ENCODE measurements around the gene SLC44A3. TPM values are rescaled to one million over a fixed set of nuclear protein-coding genes. Genes with fewer than 3 reads are reported as not detected.

SLC44A3 gene
- total RNA-seq, 2 experiments from 2014 or later = not detected

DNA sequence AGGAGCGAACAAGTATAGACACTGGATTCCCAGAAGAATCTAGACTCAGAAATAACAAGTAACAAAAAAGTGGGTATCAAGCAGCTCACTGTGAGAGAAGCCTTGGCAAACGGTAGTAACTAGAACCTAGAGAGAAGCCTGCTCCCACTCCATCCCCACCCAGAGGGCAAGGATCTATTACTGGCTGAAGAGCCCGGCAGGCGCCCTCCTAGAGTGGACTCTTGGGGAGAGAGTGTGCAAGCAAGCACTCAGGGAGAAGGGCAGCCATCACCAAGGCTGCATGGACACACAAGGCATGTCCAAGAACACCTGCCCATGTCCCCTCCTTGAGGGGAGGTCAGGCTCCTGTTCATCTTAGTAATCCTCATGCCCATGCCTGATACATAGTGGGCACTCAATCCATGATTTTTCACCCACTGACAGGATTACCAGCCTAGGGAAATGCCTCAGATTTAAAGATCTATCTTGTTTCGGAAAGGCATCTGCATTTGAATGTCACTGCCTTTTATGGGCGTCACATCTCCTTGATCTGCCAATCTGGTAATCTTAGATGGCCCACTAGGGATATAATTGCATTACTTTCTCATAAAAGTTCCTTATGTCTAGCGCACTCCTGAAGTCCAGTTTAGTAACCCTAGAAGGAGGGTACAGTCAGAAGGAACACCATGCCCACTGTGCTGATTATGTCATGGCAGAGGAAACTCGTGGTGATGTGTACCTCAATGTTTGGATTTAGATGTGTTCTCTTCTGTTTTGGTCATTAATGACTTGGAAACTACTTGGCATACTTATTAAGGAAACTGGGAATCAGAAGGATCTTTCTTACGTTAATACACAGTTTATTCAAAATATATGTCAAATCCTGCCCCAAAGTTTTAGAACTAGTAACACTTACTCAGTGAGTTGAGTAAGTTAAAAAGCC, 92.4 kb downstream of the SLC44A3 start:
- no peak for DNase-seq
- Mint-ChIP-seq H3K4me3 (no peak overlapping the region), H3K27ac (no peak overlapping the region), H3K4me1 (peaks cover 11% of the 10 kb centered on the region), H3K36me3 (peaks cover 3% of the 10 kb centered on the region), H3K9me3 (no peaks in the 10 kb centered on the region), H3K27me3 (no peaks in the 10 kb centered on the region)

DNA sequence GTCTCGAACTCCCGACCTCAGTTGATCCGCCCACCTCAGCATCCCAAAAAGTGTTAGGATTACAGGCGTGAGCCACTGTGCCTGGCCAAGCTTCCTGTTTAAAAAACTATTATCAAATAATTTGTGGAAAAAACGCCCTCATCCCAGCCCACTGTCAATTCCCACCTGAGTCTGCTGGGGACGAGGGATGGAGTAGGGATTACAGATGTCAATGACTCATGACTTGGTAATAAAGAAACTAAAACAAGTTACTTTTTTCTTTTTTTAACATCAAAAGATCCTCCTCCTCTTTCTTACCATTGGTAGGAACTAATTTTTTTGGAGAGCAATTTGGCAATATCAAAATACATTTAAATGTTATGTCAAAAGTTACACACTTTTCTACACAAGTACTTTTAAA, 97.1 kb downstream of the SLC44A3 start:
- Mint-ChIP-seq H3K27me3 (peaks cover 3% of the 10 kb centered on the region), H3K27ac (no peak overlapping the region), H3K4me1 (peaks cover 21% of the 10 kb centered on the region), H3K36me3 (no peaks in the 10 kb centered on the region), H3K4me3 (no peak overlapping the region), H3K9me3 (no peaks in the 10 kb centered on the region)
- DNase-seq = no peak

DNA sequence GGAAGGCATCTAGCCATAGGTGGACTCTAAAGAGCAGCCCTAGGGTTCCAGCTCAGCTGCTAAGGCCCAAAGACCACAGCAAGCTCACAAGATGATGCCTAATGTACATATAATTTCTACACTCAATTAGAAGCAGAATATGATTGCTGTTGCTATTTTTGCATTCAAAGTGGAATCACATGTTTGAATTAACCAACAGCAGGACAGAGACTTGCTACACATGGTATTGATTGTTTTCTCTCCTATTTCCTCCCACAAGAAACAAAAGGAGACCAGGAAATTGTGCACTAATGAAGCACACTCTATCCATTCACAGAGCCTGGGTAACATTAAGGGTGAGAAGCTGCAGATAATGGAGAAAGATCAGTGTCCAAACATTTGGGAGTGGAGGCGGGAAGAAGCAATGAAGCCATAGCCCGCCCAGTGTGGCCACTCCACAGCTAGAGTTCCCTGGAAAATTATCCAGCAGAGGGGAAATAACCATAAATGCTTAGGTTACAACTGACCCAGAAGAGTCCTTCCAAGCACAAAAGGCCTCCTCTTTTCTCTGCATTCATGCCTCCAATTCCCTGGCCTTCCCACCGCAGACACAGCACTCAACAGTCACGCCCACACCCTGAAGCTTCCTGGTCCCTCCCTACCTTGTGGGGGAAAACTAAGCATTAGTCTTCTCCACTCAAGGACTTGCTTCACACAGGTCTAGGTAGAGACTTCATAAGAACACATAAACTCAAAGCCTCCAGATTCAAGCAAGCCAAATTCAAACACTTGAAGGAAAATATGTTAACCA, 99.3 kb downstream of the SLC44A3 start:
- H3K9me3 Mint-ChIP-seq = no peaks in the 10 kb centered on the region
- peaks cover 19% of the 10 kb centered on the region for H3K4me1 Mint-ChIP-seq
- no peaks in the 10 kb centered on the region for H3K36me3 Mint-ChIP-seq
- H3K27ac Mint-ChIP-seq = no peak overlapping the region
- peaks cover 7% of the 10 kb centered on the region for H3K27me3 Mint-ChIP-seq
- DNase-seq = no peak
- no peak overlapping the region for H3K4me3 Mint-ChIP-seq

DNA sequence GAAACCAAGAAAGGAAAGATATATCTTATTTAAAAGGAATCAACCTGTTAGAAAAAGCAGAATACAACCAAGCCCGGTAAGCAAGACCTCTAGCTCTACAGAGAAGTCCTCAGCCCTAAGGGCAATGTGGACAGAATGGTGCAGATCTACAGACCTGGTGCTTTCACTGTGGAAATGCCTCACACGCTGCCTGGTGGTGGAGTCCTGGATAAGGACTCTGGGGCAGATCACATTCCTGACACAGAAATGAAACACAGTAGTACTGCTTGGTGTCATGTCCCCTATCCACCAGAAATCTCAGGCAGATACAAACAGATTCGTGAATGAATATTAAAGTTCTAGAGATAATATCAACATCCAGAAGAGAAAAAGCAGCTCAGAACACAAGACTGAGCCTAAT, 99.9 kb downstream of the SLC44A3 start:
- no peaks in the 10 kb centered on the region for H3K9me3 Mint-ChIP-seq
- no peak for DNase-seq
- no peaks in the 10 kb centered on the region for H3K36me3 Mint-ChIP-seq
- H3K27ac Mint-ChIP-seq = no peak overlapping the region
- H3K4me3 Mint-ChIP-seq = no peak overlapping the region
- H3K27me3 Mint-ChIP-seq = peaks cover 7% of the 10 kb centered on the region
- H3K4me1 Mint-ChIP-seq = peaks cover 22% of the 10 kb centered on the region

DNA sequence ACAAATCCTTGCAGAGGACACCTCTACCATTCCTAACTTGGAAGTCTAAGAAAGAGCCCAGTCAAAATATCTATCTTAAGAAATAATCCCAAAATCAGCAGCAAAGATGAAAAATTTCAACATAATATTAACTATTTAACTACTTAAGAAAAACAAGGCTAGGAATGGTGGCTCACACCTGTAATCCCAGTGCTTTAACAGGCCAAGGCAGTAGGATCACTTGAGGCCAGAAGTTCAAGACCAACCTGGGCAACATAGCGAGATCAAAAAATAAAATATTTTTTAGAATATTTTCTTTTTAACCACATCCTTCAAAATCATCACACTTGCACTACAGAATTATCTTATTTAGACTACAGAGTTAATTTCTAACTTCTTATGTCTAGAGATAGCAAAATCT, 101.8 kb downstream of the SLC44A3 start:
- no peak overlapping the region for H3K4me3 Mint-ChIP-seq
- H3K27ac Mint-ChIP-seq = no peak overlapping the region
- H3K9me3 Mint-ChIP-seq = no peaks in the 10 kb centered on the region
- peaks cover 31% of the 10 kb centered on the region for H3K4me1 Mint-ChIP-seq
- peaks cover 14% of the 10 kb centered on the region for H3K27me3 Mint-ChIP-seq
- DNase-seq = no peak
- H3K36me3 Mint-ChIP-seq = no peaks in the 10 kb centered on the region

DNA sequence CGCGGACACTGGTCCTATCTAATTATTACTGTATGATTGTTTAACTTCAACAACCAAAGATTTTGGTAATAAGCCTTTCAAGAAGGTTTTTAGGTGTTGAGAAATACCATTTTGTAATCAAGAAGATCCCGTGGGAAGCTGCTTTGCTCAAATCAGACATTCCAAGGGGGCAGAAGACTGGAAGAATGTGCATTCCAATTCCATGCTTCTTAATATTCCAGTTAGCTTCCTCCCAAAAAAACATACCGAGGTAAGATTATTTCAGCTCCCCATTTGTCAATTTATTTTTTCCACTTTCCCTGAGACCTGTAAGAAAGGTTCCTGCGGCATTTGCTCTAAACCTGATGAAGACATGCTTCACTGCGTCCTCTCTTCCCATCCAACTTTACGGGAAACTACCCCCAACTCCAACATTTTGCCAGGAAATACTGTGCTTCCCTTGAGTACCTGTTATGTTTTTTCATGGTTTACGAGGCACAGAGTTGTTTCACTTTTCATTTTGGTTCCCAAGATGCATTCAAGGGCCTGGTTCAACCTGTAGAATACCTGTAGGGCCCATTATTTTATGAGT, 102.7 kb downstream of the SLC44A3 start:
- Mint-ChIP-seq H3K4me3 (no peak overlapping the region), H3K36me3 (no peaks in the 10 kb centered on the region), H3K9me3 (no peaks in the 10 kb centered on the region), H3K4me1 (peaks cover 31% of the 10 kb centered on the region), H3K27me3 (peaks cover 19% of the 10 kb centered on the region), H3K27ac (no peak overlapping the region)
- DNase-seq = no peak

DNA sequence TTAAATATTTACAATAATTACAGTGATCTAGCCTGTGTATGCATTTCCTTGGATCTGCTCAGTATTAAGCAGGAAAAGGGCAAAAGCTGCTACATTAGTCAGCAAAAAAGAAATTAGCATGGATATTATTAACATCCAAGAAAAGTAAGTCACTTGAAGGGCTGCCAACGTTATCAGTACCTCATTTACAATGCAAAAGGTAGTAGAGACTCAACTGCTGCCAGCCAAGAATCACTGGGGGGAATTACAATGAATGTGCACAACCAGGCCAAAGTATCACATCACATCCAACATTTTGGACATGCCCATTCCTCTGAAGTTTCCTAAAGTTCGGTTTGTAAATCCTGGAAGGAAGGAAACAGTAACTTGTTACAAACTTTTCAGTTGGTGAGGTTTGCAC, 104.8 kb downstream of the SLC44A3 start:
- Mint-ChIP-seq H3K36me3 (no peaks in the 10 kb centered on the region), H3K27ac (no peak overlapping the region), H3K4me1 (peaks cover 26% of the 10 kb centered on the region), H3K27me3 (peaks cover 21% of the 10 kb centered on the region), H3K9me3 (no peaks in the 10 kb centered on the region), H3K4me3 (peak overlapping the region; percentile 87)
- no peak for DNase-seq

DNA sequence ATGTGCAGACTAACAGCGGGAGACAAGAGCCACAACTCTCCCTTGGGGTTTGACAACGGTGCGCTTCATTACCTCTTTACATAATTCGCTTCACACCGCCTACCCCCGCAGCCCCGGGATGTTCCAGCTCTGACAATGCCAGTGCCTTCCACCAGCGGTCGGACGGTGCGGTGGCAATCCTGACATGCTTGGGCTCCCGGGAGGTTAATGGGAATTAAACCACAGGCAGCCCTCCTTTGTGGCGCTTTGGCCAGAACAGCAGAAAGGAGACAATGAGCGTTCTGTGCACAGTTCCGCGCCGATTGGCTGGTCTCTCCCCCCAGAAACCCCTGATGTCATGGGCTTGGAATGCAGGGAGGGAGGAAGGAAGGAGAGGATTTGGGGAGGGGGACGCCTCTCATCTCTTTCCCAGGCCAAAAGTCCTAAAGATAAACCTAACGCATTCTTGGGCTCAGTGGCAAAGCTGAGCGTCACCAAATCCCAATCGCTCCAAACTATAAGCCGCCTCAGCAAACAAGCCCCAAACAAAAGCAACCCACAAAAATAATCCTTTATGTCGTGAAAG, 105.5 kb downstream of the SLC44A3 start:
- Mint-ChIP-seq H3K4me3 (peak overlapping the region; percentile 87), H3K4me1 (peaks cover 28% of the 10 kb centered on the region), H3K36me3 (no peaks in the 10 kb centered on the region), H3K27me3 (peaks cover 21% of the 10 kb centered on the region), H3K9me3 (no peaks in the 10 kb centered on the region), H3K27ac (peak overlapping the region; percentile 10)
- DNase-seq = peak; percentile 2

DNA sequence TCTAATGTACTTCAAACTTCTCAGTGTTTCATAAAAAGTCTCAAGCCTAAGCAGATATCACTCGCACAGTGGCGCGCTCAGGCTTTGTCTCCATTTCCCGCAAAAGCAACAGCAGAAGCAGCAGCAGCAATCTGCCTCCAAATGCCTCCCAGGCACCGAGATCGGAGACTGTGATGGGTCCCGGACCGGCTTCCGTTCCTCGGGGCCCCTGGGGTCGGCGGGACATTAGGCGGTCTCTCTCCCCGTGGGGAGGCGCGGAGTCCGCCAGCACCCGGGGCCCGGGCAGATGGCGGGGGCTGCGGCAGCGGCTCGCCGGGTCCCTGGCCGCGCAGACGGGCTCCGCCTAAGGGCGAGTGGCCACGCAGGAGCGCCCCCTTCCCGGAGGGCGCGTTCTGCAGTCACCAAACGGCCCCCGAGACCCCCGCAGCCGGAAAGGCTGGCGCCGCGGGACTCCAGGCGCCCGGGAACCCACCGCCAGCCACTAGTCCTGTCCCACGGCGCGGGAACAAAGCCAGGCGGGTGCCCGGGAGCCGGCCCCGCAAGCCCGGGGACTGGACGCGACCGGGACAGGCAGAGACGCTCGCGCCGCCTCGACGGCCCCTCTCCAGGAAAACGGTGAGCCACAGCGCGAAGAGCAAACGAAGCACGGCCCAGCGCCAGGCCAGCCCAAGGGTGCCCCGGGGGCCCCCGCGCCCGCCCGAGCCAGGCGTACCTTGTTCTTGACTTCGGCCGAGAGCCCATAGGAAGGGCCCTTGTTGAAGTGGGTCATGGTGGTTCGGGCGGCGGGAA, 106.2 kb downstream of the SLC44A3 start:
- Mint-ChIP-seq H3K27me3 (peaks cover 21% of the 10 kb centered on the region), H3K27ac (peak overlapping the region; percentile 10), H3K9me3 (no peaks in the 10 kb centered on the region), H3K4me1 (peaks cover 28% of the 10 kb centered on the region), H3K4me3 (peak overlapping the region; percentile 87), H3K36me3 (no peaks in the 10 kb centered on the region)
- DNase-seq = peak; percentile 53

DNA sequence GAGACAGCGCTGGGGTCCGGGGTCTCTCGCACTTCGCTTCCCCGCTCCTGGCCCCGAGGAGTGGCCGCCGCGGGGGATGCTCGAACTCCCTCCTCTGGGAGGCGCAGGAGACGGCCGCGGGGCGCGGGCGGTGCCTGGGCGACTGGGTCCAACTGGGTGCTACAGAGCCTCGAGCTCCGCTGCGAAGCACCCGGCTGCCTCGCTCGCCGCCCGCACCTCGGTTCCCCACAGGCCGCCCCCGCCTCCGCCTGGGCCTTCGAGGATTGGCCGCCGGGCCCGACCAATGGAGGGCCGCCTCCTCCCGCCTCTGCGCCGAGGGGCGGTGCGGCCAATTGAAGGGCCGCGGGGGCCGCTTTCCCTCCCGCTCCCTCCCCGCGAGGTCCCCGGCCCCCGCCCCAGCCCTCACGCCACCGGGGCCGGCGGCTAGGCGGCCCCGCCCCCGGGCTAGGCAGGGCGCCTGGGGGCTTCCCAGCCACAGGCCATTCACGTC, 106.8 kb downstream of the SLC44A3 start, which contains the start of gene CNN3:
CNN3 (minus strand) TSS at position 196 of the 490 bp plus-strand sequence. CDS start 216 bp downstream, outside the sequence.
- H3K27ac Mint-ChIP-seq = peak within 1 kb of the TSS; percentile 34

DNA sequence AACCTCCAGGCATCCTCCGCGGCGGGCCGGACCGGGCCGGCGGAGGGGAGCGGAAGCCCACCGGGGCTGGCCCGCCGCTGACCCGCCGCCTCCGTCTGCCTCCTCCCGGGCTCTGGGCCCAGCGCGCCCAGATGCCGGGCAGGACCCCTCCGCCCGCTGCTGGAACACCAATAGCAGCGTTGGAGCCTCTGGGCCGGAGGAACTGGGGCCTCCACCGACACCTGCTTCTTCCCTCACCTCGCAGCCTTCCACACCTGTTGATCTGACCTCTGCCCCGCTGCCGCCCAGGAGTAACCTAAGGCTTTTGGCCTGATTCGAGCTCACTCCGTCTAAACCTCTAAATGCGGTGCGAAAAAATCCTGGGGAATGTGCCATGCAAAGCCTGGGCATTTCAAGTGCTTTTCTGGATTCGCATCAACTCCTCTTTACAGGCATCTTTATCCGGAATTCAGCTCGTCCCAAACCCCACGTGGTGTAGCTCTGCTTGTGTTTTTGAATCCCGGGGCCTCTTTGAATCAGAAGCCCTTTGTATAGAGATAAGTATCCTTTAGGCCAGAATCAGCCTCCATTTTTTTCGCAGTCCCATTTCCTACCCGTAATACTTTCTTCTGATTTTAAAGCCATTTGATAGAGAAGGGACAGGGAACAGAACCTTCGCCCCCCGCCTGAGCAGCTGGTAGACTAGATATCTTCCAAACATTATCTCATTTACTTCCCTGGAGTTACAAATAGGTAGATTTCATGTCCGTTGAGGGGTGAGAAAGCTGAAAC, 107.4 kb downstream of the SLC44A3 start:
- DNase-seq = no peak
- Mint-ChIP-seq H3K9me3 (no peaks in the 10 kb centered on the region), H3K27me3 (peaks cover 18% of the 10 kb centered on the region), H3K4me3 (peak overlapping the region; percentile 82), H3K27ac (peak overlapping the region; percentile 34), H3K36me3 (no peaks in the 10 kb centered on the region), H3K4me1 (peaks cover 28% of the 10 kb centered on the region)

More for the DNA sequence above, 106.8 kb downstream of the SLC44A3 start, which contains the start of gene CNN3:
- Mint-ChIP-seq H3K4me1 (peaks cover 28% of the 10 kb centered on the region), H3K27me3 (peaks cover 18% of the 10 kb centered on the region), H3K9me3 (no peaks in the 10 kb centered on the region), H3K4me3 (peak within 1 kb of the TSS; percentile 87), H3K36me3 (no peaks in the 10 kb centered on the region)
- peak; percentile 88 for DNase-seq

DNA sequence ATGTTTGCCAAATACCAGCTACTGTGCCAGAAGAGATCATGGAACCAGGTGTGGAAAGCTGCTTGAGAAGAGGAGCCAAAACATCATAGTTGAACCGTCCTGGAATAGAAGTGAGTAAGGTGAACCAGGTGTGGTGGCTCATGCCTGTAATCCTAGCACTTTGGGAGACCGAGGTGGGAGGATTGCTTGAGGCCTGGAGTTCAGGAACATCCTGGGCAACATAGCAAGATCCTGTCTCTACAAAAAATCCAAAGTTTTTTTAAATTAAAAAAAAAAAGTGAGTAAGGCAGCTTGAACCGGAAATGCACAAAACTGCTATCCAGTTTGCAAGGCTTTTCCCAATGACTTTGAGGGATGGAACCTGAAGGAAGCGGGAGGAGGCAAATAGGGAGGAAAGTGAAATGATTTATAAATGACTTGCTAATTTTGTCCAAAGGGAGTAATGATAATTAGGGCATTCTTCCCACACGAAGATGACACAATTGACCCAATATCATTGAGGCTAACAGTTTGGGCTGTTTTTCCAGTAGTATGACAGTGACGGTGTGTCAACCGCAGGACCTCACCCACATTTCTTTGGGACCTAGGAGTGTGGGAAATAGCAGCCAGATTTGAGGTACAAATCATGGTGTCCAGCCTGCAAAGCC, 108.3 kb downstream of the SLC44A3 start:
- H3K27ac Mint-ChIP-seq = no peak overlapping the region
- DNase-seq = no peak
- H3K36me3 Mint-ChIP-seq = no peaks in the 10 kb centered on the region
- H3K4me3 Mint-ChIP-seq = no peak overlapping the region
- H3K27me3 Mint-ChIP-seq = peaks cover 18% of the 10 kb centered on the region
- H3K9me3 Mint-ChIP-seq = no peaks in the 10 kb centered on the region
- H3K4me1 Mint-ChIP-seq = peaks cover 26% of the 10 kb centered on the region

Measured in activated naive CD8-positive, alpha-beta T cell treated with anti-CD3 and anti-CD28 coated beads for 36 hours (primary cell).